Measurements from ENCODE around the gene MLXIPL.

MLXIPL gene

DNA sequence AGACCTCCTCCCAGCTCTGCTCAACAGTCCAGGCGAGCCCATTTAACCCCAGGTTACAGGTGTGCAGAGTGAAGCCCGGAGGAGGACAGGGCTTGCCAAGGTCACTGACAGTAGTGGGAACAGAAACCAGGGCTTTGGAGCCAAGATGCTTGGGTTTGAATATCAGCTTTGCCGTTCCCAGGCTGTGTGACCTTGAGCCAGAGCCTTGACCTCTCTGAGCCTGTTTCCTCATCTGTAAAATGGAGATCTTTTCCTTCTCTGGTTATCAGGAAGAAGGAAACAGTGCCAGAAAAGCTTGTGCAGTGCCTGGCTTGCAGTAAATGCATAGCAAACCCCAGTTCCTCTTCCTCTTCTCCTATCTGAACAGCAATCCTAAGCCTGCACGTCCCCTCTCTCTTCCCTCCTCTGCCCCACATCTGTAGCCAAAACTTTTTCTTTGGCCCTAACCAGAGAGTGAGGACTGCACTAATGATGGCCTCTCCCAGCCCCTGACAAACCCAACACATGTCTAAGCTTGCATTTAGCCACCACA lies 21.4 kb upstream of the MLXIPL start:
- in situ Hi-C loops (cut with HindIII; ENCODE audit: low sequenced_read_pairs): no loop called here
- TF ChIP-seq, protein P1, sequence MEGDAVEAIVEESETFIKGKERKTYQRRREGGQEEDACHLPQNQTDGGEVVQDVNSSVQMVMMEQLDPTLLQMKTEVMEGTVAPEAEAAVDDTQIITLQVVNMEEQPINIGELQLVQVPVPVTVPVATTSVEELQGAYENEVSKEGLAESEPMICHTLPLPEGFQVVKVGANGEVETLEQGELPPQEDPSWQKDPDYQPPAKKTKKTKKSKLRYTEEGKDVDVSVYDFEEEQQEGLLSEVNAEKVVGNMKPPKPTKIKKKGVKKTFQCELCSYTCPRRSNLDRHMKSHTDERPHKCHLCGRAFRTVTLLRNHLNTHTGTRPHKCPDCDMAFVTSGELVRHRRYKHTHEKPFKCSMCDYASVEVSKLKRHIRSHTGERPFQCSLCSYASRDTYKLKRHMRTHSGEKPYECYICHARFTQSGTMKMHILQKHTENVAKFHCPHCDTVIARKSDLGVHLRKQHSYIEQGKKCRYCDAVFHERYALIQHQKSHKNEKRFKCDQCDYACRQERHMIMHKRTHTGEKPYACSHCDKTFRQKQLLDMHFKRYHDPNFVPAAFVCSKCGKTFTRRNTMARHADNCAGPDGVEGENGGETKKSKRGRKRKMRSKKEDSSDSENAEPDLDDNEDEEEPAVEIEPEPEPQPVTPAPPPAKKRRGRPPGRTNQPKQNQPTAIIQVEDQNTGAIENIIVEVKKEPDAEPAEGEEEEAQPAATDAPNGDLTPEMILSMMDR (IDR thresholded peaks at IDR 0.05; ENCODE audit: low read depth, low read length, missing control alignments): no peak
- no peak overlapping the region for H3K4me3 ChIP-seq (ENCODE audit: low read depth, low read length)
- no peak for DNase-seq (ENCODE audit: low read depth)

DNA sequence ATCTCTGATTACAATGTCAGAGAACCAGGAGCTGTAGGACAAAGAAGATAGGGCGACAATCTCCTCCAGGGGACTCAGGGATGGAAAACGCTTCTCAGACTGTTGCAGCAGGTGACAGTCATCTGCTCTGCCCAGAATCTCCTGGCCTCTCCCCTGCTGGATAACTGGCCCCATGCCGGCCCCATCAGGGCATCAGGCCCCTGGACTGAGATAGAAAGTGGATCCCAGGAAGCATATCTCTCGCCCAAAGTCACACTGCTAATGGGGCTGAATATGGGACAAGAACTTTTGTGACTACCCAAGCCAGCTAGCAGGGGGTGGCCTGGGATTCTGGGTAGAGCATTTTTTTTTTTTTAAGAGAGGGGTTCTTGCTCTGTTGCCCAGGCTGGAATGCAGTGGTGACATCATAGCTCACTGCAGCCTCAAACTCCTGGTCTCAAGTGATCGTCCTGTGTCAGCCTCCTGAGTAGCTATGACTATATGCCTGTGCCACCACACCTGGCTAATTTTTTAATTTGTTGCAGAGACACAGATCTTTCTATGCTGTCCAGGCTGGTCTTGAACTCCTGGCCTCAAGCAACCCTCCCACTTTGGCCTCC lies 20.5 kb upstream of the MLXIPL start:
- no peak for DNase-seq (ENCODE audit: low read depth)
- no peak overlapping the region for H3K4me3 ChIP-seq (ENCODE audit: low read depth, low read length)
- TF ChIP-seq, protein P1 (IDR thresholded peaks at IDR 0.05; ENCODE audit: low read depth, low read length, missing control alignments): no peak
- in situ Hi-C loops (cut with HindIII; ENCODE audit: low sequenced_read_pairs): no loop called here

DNA sequence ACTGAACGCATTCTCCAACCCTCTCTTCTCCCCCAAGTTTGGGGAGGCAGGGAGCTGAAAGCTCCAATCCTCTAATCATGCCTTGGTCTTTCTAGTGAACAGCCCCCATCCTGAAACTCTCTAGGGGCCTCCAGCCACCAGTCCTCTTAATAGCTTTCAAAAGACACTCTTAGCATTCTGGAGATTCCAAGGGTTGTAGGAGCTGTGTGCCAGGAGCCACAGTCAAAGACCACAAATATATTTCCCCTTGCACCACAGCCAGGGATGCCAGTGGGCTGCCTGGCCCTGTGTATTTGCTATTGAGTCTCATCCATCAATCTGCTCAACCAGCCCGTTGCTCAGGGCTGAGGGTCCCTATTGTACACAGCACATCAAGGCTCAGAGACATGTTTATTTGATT lies 18.5 kb upstream of the MLXIPL start:
- TF ChIP-seq, protein P1 (IDR thresholded peaks at IDR 0.05; ENCODE audit: low read depth, low read length, missing control alignments): no peak
- no peak overlapping the region for H3K4me3 ChIP-seq (ENCODE audit: low read depth, low read length)
- in situ Hi-C loops (cut with HindIII; ENCODE audit: low sequenced_read_pairs): no loop called here
- no peak for DNase-seq (ENCODE audit: low read depth)

DNA sequence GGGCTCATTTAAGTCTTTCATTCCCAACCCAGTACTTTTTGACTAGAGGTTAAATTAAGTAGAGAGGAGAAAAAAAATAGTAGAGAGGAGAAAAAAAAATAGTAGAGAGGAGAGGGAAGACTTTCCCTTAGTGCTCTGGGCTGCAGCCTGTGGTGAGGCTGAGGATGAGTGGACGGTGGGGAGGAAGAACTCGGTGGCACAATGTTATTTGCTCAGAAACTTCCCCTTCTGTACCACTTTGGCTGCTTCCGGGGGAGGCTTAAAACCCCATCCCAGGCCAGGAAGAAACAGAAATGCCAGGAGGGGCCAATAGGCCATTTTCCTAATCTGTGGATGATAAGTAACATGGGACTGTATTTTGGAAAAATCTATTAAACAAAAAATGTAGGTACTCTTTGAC lies 14.6 kb upstream of the MLXIPL start:
- no peak for DNase-seq (ENCODE audit: low read depth)
- no peak overlapping the region for H3K4me3 ChIP-seq (ENCODE audit: low read depth, low read length)
- in situ Hi-C loops (cut with HindIII; ENCODE audit: low sequenced_read_pairs): no loop called here
- TF ChIP-seq, protein P1 (IDR thresholded peaks at IDR 0.05; ENCODE audit: low read depth, low read length, missing control alignments): no peak

DNA sequence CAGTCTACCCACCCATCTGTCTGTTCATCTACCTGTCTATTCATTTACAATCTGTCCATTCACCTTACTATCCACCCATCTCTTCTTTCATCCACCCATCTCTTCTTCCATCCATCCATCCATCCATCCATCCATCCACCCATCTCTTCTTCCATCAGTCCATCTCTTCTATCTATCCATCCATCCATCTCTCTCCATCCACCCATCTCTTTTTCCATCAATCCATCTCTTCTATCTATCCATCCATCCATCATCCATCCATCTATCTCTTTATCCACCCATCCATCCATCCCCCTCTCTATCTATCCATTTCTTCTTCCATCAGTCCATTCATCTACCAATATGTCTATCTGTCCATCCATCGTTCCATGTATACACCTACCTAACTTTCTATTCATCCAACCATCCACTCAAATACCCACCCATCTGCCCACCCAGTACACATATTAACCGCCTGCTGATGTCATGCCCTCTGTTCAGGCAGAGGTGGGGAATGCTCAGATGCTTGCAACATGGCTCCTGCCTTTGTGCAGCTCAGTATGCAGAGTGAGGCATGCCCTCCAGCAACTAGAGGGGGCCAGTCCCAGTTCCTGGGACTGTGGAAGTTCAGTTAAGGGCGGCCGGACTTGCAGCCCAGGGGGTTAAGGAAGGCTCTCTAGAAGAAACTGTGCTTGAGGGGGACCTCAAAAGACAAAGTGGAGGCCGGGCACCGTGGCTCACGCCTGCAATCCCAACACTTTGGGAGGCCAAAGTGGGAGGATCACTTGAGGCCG lies 11.3 kb upstream of the MLXIPL start:
- DNase-seq (ENCODE audit: low read depth): no peak
- no peak overlapping the region for H3K4me3 ChIP-seq (ENCODE audit: low read depth, low read length)
- in situ Hi-C loops (cut with HindIII; ENCODE audit: low sequenced_read_pairs): no loop called here
- TF ChIP-seq, protein P1 (IDR thresholded peaks at IDR 0.05; ENCODE audit: low read depth, low read length, missing control alignments): no peak

DNA sequence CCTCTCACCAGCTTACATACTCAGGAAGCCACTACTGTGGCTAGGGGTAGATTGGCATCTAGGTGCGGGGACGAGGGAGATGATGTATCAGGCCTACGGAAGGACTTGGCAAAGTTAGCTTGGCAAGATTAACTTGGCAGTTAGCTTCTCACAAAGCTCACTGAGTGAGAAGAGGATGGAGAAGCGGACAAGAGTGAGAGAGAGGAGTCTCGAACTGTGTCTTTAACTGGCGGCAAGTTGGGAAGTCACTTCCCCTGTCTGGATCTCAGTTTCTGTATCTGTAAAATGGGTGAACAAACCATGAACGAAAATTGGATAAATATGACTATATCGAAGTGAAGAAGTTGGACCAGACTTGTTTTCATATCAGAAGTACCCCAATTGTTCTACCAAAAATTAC lies 9.5 kb upstream of the MLXIPL start:
- in situ Hi-C loops (cut with HindIII; ENCODE audit: low sequenced_read_pairs): no loop called here
- DNase-seq (ENCODE audit: low read depth): no peak
- TF ChIP-seq, protein P1 (IDR thresholded peaks at IDR 0.05; ENCODE audit: low read depth, low read length, missing control alignments): no peak
- H3K4me3 ChIP-seq (ENCODE audit: low read depth, low read length): no peak overlapping the region

Measured in astrocyte of the cerebellum (primary cell).